Sigmoid colon (tissue), 7 donors: ENCODE results near the gene ANKIB1. TPM values are rescaled to one million over a fixed set of nuclear protein-coding genes. Genes with fewer than 3 reads are reported as not detected.
"Not testable (repeated sequence)": the region's sequence is repeated elsewhere in the genome, so short reads cannot be mapped to it uniquely, and the experiment has no call there.

Experiments used
- DNase-seq: peaks from one replicate; pipeline ENCODE4 v3.0.0-alpha.2; 2019
- H3K27ac ChIP-seq, 4 donors: fragments of 200-600 bp; sonication (generic); one replicate each; pipeline ENCODE4 v1.5.1; 2016 to 2019; ENCODE audit warnings: mild to moderate bottlenecking in 1 of 4
- H3K27me3 ChIP-seq, 3 donors: fragments of 200-600 bp; sonication (generic); one replicate each; pipeline ENCODE4 v1.5.1; 2019; ENCODE audit warnings: mild to moderate bottlenecking in 1 of 3
- H3K36me3 ChIP-seq, 4 donors: fragments of 200-600 bp; sonication (generic); one replicate each; pipeline ENCODE4 v1.5.1; 2016 to 2019
- H3K4me1 ChIP-seq, 4 donors: fragments of 200-600 bp; sonication (generic); one replicate each; pipeline ENCODE4 v1.5.1; 2017 to 2019
- H3K4me3 ChIP-seq, 4 donors: fragments of 200-600 bp; sonication (generic); one replicate each; pipeline ENCODE4 v1.5.1; 2017 to 2019; ENCODE audit warnings: mild to moderate bottlenecking in 2 of 4, moderate library complexity in 1 of 4
- H3K9me3 ChIP-seq, 4 donors: fragments of 200-600 bp in 3 of 4; sonication (generic) in 3 of 4; one replicate each; pipeline versions ENCODE4 v1.5.1 to v1.6.1; 2013 to 2019
- EP300 ChIP-seq, 4 donors: sonication (generic); formaldehyde crosslinking; IDR thresholded peaks; one replicate each; pipeline ENCODE4 v1.6.1; 2017; ENCODE audit warnings: antibody characterized with exemption in 4 of 4
- POLR2A ChIP-seq, 2 donors: fragments of 450-650 bp; IDR thresholded peaks; one replicate each; pipeline ENCODE4 v1.6.1; 2016; ENCODE audit warnings: antibody characterized with exemption in 2 of 2, mild to moderate bottlenecking in 2 of 2, moderate library complexity in 2 of 2
- POLR2AphosphoS5 ChIP-seq, 4 donors: sonication (generic); formaldehyde crosslinking; IDR thresholded peaks; one replicate each; pipeline ENCODE4 v1.6.1; 2017; ENCODE audit warnings: antibody characterized with exemption in 4 of 4
- WGBS, 2 donors: extraction: QIAGEN DNeasy Blood & Tissue Kit; methylation state at CpG; one replicate each; pipeline ENCODE4 v1.1.7; 2013; 5-methylcytosine and 5-hydroxymethylcytosine counted together
- intact Hi-C: fragments of 100-400 bp; cut with DNase I; formaldehyde crosslinking; loops from one replicate; pipeline ENCODE4 v1.15.1; 2023
- polyA plus RNA-seq, 3 donors: library from polyadenylated mRNA; stranded (reverse); fragments of 200-250 nt; gene quantifications; one replicate each; pipeline ENCODE4 v1.2.3, GENCODE V29; 2013
- total RNA-seq, 4 donors: library from RNA; depleted of rRNA; stranded (reverse); fragments of >200 nt; gene quantifications; one replicate each; pipeline ENCODE4 v1.1.0, GENCODE V29; 2016
- TF ChIP-seq, protein P1 (sequence below), 4 experiments: fragments of 450-650 bp in 3 of 4; fragments of 200-600 bp in 1 of 4; IDR thresholded peaks; one replicate each; pipeline ENCODE4 v1.5.1; 2016 to 2019; ENCODE audit warnings: antibody characterized with exemption in 4 of 4, mild to moderate bottlenecking in 3 of 4, moderate library complexity in 2 of 4
- donor health status: healthy with polysubstance abuse.
- donor health status: Bipolar disorder and iron deficiency.
- donor health status: healthy.

The ANKIB1 gene
- total and polyA plus RNA-seq, 7 donors = 12.6 to 37.5 (median 24.6) TPM

- no peak overlapping the region for H3K4me3 ChIP-seq
- H3K27me3 ChIP-seq = no peaks in the 10 kb centered on the region
- TF ChIP-seq POLR2A (IDR thresholded peaks at IDR 0.05) (no peak), EP300 (IDR thresholded peaks at IDR 0.05) (no peak), POLR2AphosphoS5 (IDR thresholded peaks at IDR 0.05) (no peak)
- TF ChIP-seq, protein P1, sequence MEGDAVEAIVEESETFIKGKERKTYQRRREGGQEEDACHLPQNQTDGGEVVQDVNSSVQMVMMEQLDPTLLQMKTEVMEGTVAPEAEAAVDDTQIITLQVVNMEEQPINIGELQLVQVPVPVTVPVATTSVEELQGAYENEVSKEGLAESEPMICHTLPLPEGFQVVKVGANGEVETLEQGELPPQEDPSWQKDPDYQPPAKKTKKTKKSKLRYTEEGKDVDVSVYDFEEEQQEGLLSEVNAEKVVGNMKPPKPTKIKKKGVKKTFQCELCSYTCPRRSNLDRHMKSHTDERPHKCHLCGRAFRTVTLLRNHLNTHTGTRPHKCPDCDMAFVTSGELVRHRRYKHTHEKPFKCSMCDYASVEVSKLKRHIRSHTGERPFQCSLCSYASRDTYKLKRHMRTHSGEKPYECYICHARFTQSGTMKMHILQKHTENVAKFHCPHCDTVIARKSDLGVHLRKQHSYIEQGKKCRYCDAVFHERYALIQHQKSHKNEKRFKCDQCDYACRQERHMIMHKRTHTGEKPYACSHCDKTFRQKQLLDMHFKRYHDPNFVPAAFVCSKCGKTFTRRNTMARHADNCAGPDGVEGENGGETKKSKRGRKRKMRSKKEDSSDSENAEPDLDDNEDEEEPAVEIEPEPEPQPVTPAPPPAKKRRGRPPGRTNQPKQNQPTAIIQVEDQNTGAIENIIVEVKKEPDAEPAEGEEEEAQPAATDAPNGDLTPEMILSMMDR (IDR thresholded peaks at IDR 0.05) = no peak
- H3K9me3 ChIP-seq = no peaks in the 10 kb centered on the region
- no peak overlapping the region for H3K27ac ChIP-seq
- H3K36me3 ChIP-seq = no peaks in the 10 kb centered on the region
- DNase-seq = no peak
- intact Hi-C loops = no loop called here
- peaks cover 0 to 20% (median 13%) of the 10 kb centered on the region in 4 donors for H3K4me1 ChIP-seq
Observed at GRCh38 chr7:92250603-92251002, 4.8 kb downstream of the ANKIB1 start.

GRCh38 chr7:92251181-92251580 lies 5.4 kb downstream of the ANKIB1 start:
- intact Hi-C loops = no loop called here
- TF ChIP-seq POLR2A (IDR thresholded peaks at IDR 0.05) (no peak), POLR2AphosphoS5 (IDR thresholded peaks at IDR 0.05) (no peak), EP300 (IDR thresholded peaks at IDR 0.05) (no peak)
- TF ChIP-seq, protein P1 (IDR thresholded peaks at IDR 0.05) = no peak
- H3K27ac ChIP-seq = no peak overlapping the region
- peaks cover 0 to 20% (median 13%) of the 10 kb centered on the region in 4 donors for H3K4me1 ChIP-seq
- DNase-seq = no peak
- no peaks in the 10 kb centered on the region for H3K36me3 ChIP-seq
- 89 to 95% methylated on average over 1 of the region's 1 CpG for WGBS, 2 donors
- H3K27me3 ChIP-seq = no peaks in the 10 kb centered on the region
- no peaks in the 10 kb centered on the region for H3K9me3 ChIP-seq
- no peak overlapping the region for H3K4me3 ChIP-seq

- Histone ChIP-seq H3K9me3 (no peaks in the 10 kb centered on the region), H3K36me3 (no peaks in the 10 kb centered on the region), H3K4me1 (peaks cover 0 to 3% (median 1%) of the 10 kb centered on the region in 4 donors), H3K27ac (no peak overlapping the region), H3K4me3 (no peak overlapping the region), H3K27me3 (no peaks in the 10 kb centered on the region)
- DNase-seq = no peak
- TF ChIP-seq POLR2A (IDR thresholded peaks at IDR 0.05) = no peak
- TF ChIP-seq, protein P1 (IDR thresholded peaks at IDR 0.05) = no peak
- no peak for TF ChIP-seq POLR2AphosphoS5 (IDR thresholded peaks at IDR 0.05)
- no peak for TF ChIP-seq EP300 (IDR thresholded peaks at IDR 0.05)
- 89 to 94% methylated on average over 1 of the region's 1 CpG for WGBS, 2 donors
- intact Hi-C loops = no loop called here
Observed at GRCh38 chr7:92253251-92253650, 7.5 kb downstream of the ANKIB1 start.

GRCh38 chr7:92254800-92255199 lies 9.0 kb downstream of the ANKIB1 start:
- H3K27me3 ChIP-seq, DNase-seq, H3K36me3 ChIP-seq, intact Hi-C loops, H3K27ac ChIP-seq, H3K4me3 ChIP-seq, H3K9me3 ChIP-seq, H3K4me1 ChIP-seq: not testable (repeated sequence)
- 93 to 95% methylated on average over 1 of the region's 1 CpG for WGBS, 2 donors

- 95 to 96% methylated on average over 4 of the region's 4 CpGs for WGBS, 2 donors
- intact Hi-C loops = no loop called here
- DNase-seq = no peak
- Histone ChIP-seq H3K36me3 (no peaks in the 10 kb centered on the region), H3K27me3 (no peaks in the 10 kb centered on the region), H3K9me3 (no peaks in the 10 kb centered on the region), H3K4me3 (no peak overlapping the region), H3K4me1 (no peaks in the 10 kb centered on the region), H3K27ac (no peak overlapping the region)
- TF ChIP-seq EP300 (IDR thresholded peaks at IDR 0.05) = no peak
- TF ChIP-seq POLR2A (IDR thresholded peaks at IDR 0.05) = no peak
- TF ChIP-seq, protein P1 (IDR thresholded peaks at IDR 0.05) = no peak
- no peak for TF ChIP-seq POLR2AphosphoS5 (IDR thresholded peaks at IDR 0.05)
Observed at GRCh38 chr7:92255308-92255707, 9.5 kb downstream of the ANKIB1 start.
